ENCODE measurements around the gene CFAP299.
"Not testable (repeated sequence)": the region's sequence is repeated elsewhere in the genome, so short reads cannot be mapped to it uniquely, and the experiment has no call there.

CFAP299 gene

DNA sequence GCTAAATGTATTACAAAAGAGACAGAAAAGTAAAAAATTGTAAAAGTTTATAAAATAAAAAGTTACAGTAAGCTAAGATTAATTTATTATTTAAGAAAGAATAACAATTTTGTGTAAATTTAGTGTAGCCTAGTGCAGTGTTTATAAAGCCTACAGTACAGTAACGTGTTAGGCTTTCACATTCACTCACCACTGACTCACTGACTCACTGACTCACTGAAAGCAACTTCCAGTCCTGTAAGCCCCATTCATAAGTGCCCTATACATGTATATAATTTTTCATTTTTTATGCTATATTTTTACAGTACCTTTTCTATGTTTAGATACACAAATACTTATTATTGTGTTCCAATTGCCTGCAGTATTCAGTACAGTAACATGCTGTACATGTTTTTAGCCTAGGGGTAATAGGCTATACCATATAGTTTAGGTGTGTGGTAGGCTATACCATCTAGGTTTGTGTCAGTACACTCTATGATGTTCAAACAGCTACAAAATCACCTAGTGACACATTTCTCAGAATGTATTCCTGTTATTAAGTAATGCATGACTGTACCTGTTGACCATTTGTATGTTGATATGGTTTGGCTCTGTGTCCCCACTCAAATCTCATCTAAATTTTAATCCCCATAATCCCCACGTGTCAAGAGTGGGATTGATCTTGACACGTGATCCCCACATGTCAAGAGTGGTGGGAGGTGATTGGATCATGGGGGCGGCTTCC is 57.9 kb downstream of the CFAP299 start:
- no peak for DNase-seq

DNA sequence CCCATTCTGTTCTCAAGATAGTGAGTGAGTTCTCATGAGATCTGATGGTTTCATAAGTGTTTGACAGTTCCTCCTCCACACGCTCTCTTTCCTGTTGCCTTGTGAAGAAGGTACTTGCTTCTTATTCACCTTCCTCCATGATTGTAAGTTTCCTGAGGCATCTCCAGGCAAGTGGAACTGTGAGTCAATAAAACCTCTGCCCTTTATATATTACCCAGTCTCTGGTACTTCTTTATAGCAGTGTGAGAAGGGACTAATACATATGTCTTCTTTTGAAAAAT is 58.4 kb downstream of the CFAP299 start:
- no peak for DNase-seq

DNA sequence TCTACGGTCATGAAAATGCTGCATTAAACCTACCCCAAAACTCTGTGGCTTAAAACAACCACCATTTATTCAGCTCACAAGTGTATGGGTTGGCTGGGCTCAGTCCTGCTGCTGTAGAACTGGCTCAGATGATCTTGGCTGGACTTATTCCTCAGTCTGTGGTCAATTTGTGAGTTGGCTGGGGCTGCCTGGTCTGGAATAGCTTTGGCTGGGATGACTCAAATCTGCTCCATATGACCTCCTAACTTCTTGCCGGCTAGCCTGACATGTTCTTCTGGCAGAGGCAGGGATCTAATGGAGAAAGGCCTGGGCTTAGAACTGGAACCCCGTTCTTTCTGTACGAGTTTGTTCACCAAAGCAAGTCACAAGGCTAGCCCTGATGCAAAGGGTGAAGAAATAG is 71.7 kb downstream of the CFAP299 start:
- DNase-seq: no peak

DNA sequence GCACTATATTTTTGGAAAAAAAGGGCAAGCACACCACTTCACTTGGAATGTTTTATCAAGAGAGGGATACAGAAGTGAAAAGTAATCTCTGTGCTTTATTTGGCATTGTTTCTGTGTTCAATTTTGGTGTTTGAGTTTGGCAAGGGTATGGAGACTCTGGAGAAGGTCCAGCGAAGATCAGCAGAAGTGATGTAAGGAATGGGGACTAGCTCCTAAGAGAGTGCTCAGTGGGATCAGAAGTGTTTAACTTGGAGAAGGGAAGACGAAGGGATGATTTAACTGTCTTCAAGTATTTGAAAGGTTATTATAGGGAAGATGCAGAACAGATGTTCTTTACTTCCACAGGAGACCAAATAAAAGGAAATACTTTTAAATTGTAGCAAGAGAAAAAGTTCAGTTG is 74.3 kb downstream of the CFAP299 start:
- no peak for DNase-seq

DNA sequence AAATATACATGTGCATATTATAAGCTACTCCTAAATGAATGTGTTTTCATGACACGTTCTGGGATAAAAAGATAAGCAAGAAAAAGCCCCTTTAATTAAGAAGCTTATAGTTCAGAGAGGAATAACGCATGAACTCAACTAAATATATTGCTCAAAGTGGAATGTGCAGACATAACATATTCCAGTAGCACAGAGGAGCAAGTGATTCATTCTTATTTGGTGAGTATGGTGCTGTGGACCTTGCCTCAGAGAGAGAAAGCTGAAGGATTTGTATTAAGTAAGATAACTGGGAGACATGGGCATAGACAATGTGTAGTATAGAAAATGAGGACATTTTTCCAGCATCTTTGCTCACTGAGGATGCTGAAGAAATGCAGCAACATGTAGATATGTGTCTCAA is 76.8 kb downstream of the CFAP299 start:
- DNase-seq: no peak

DNA sequence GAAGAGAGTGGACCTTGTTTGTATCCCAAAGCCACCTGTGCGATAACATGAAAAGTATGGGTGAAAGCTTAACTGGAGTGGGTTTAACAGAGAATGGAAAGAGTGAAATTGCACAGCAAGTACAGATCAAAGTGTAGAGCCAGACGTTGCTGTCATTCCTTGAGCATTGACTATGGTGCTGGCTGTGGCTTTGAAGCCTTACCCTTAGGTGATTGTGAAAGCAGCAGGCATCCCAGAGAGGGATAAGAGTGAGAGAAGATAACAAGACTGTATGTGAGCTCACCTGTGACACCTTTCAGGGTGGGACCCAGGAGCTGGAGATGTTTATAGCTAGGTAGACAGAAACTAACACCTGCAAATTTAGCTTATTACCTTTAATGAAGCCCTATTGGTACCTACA is 77.6 kb downstream of the CFAP299 start:
- DNase-seq: no peak

DNA sequence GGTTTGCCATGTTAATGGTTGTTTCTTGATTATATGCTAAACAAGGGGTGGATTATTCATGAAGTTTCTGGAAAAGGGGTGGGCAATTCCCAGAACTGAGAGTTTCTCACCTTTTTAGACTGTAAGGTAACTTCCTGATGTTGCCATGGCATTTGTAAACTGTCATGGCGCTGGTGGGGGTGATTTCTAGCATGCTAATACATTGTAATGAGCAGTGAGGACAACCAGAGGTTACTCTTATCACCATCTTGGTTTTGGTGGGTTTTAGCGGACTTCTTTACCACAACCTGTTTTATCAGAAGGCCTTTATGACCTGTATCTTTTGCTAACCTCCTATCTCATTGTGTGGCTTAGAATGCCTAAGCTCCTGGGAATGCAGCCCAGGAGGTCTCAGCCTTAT is 81.5 kb downstream of the CFAP299 start:
- DNase-seq: no peak

DNA sequence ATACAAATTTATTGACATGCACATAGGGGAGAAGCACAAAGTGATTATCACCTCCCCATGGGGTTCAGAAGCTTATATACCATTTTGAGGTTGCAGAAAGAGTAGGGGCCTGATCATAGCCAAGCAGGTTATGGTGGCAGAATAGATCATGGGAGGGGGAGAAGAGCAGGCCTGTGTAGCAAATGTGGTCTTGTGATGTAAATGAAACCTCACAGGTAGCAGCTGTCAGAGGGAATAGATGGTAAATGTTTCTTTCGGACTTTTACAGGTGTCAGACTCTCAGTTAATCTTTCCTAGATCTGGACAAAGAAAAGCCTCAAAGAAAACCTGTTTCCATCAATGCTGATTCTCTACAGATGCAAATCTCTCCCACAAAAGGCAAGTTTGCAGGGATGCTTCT is 84.4 kb downstream of the CFAP299 start:
- DNase-seq: no peak

DNA sequence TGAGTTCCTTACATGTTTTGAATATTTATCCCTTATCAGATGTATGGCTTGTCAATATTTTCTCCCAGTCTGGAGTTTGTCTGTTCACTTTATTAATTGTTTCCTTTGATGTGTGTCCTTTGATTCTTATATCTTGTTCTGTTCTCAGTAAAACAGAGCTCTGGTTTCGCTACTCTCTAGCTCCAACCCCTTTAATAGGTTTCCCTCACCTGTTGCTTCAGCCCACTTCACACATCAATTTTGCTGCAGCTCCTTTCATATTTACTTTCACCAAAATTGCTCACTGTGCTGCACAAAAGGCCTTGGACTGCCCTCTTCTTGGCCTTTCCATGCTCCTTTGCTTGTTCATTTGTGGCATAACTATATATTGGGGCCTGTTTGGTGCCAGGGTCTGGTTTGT is 85.1 kb downstream of the CFAP299 start:
- no peak for DNase-seq

DNA sequence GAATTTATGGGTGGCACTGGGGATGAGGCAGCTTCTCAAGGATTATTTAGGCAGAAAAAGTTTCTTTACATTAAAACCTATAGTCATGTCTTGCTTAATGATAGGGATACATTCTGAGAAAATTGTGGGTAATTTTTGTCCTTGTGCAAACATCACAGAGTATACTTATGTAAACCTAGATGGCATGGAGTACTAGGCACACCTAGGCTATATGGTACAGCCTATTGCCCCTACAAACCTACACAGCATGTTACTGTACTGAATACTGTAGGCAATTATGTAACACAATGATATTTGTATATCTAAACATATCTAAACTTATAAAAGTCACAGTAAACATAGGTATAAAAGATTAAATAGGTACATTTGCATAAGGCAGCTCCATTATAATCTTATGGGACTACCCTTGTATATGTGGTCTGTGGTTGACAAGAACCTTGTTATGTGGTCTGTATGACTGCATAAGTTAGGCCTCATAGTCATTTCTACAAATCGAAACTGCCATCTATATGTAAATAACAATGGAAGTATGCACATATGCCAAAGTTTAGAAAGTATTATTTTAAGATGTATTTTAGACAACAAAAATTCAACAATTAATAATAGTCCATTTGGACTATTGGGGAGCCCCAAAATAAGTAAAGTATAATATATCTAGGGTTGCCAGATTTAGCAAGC is 87.3 kb downstream of the CFAP299 start:
- no peak for DNase-seq

DNA sequence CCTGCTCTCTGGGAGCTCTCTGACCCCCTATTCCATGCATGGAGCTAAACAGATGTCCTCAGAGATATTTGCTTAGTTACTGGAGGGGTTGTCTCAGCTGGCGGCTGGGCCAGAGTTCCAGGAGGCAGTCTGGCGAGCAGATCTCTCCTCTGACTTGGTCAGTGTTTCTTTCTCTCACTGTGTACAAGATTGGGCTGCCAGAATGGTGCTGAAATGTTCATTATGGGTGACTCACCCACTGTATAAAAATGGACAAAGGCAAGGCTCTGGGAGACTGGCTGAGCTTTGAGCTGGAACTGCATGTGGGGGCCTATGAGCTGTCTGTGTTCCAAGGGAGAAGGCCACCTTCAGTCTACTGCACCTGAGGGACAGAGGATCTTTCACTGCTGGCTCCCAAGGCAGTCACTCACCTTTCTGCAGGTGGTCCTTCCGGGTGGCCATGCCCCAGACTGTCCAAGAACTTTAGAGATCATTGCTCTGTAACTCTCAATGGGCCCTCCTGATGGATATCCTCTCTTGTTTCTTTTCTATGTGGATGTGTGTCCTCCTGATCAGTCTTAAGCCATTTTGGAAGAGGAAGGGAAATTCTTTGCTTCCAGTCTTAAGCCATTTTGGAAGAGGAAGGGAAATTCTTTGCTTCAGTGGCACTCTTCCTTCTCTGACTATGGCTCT is 88.2 kb downstream of the CFAP299 start:
- no peak for DNase-seq

DNA sequence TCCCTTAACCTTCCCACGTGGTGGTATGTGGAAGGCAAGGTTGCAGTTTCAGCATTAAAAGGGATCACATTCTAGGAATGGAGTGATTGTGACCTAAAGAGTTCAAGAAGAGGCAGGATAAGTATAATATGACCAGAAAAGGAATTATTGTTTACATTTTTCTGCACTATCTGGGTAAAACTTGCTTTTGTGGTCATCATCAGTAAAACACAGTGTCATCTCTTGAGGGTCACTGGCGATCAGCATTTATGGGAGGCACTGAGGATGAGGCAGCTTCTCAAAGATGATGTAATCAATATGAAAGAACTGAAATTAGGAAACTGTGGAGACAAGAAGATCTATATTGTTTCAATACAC is 88.7 kb downstream of the CFAP299 start:
- DNase-seq: no peak

DNA sequence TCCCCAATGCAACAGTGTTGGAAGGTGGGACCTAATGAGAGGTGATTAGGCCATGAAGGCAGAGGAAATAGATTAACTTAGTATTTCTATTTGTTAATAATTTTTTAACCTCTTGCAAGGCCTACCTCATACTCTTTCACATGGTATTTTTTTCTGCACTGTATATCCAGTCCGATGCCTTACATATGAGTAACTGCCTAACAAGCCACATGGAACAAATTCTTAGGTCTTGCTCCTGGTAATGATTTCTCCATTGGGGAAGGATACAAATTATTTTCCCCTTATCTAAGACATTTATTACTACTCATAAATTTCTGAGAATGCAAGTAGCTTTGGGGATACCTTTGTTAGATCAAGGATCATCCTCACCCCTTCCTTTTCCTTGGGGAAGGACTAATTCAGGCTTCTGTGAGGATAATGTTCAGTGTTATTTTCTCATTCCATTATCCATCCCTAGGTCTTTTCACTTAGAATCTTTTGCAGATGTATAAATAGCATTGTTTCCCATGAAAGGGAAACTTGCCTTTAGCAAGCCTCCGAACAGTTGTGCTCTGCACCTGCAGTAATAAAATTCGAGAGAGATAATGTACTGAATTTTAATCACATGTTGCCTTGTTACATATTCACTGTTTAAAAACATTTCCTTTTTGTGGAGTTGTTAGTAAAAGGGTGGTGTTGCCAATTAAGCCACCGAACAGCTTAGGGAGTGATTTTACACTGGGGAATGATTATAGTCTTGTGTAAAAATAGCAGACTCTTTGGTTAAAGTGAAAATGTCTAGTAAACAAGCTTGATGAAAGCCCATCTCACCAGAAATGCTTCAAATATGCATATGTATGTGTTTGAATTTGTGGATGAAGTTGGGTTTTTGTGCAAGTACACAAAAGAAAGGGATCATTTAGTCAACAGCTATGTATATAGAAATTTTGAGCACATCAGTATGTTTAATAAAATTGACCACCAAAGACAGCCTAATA is 89.9 kb downstream of the CFAP299 start:
- no peak for DNase-seq

DNA sequence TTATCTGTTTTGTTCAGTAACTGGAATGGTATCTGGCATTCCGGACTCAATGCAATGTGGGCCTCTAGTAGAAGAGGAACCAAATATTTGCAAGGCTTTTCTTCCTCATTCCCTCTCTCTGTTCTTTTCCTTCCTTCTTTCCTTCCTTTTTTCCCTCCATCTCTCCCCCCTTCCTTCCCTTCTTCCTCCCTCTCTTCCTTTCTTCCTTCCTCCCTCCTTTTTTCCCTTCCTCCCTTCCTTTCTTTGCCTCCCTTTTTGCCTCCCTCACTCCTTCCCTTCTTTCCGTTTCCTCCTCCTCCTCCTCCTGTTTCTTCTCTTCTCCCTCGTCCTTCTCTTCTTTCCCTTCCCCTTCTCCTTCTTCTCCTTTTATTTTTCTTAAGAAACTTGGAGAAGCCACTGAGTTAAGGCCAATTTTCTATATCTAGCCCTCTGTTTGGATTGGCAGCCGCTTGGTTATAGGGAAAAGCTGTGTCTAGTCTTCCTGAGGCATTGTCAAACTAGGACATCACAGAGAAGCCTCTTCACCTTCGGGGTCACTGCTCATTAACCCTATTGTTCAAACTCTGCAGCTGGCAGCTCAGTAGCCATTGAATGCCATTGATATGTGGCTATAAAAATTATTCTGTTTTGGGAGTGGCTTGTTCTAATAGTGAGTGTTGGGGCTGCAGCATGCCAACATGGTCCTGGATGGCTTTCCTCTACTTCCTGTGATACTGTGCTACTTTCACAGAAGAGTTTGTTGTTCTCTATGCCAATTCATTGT is 95.9 kb downstream of the CFAP299 start:
- DNase-seq: no peak

DNA sequence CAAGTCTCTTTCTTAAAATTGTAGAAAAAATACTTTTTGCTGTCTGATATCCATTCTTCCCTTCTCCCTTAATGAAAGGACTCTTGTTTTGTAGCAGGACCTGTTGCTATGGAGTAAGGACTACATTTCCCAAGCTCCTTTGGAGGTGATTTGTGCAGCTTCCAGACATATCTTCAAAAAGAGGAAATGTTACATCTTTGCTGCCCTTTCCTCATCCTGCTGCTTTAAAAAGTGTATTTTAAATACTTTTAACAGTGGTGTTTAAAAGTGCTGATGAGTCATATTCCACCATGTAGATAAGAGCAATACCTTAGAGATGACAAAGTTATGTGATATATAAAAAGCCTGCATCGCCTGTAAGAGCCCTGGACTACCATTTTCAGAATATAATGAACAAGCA is 98.7 kb downstream of the CFAP299 start:
- no peak for DNase-seq

DNA sequence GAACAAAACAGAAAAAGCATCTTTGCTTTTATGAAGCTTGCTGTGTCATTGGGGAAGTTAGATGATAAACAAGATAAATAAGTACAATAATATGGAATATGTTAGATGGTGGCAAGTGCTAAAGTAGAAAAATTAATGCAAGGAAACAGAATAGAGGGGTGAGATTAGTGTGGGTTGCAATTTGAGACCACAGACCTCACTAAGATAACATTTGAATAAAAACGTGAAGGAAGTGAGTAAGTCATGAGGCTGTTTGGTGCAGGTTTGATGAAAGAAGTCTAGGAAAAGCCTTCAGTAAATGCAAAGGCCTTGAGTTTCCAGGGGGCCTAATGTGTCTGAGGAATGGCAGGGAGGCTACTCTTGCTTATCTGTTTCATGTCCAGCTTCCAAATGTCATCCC is 102.5 kb downstream of the CFAP299 start:
- no peak for DNase-seq

DNA sequence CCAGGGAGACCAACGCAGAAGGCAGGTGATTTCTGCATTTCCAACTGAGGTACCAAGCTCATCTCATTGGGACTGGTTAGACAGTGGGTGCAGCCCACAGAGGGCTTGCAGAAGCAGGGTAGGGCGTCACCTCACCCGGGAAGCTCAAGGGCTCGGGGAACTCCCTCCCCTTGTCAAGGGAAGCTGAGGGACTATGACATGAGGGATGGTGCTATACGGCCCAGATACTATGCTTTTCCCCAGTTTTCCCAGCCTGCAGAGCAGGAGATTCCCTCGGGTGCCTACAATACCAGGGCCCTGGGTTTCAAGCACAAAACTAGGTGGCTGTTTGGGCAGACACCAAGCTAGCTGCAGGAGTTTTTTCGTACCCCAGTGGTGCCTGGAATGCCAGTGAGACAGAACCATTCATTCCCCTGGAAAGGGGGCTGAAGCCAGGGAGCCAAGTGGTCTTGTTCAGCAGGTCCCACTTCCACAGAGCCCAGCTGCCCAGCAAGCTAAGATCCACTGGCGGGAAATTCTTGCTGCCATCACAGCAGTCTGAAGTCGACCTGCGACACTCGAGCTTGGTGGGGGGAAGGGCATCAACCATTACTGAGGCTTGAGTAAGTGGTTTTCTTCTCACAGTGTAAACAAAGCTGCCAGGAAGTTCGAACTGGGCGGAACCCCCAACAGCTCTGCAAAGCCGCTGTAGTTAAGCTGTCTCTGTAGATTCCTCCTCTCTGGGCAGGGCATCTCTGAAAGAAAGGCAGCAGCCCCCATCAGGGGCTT is 103.9 kb downstream of the CFAP299 start:
- not testable (repeated sequence) for DNase-seq

DNA sequence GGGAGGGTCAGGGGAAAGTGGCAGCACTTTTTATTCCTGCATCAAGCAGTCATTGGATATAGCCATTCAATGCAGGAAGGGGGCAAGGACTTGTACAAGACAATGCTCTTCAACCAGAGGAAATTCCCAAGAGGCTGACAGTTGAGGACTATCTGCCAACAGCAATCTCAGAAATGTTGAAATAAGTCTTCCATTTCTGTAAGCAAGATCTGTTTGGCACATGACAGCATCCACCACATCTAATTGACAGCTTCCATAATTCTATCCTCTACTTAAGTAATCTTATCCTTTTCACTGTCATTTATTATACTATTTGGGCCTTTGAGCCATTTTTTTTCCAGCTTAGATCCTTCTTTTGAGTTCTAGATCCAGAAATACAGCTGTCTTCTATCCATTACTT is 110.7 kb downstream of the CFAP299 start:
- DNase-seq: no peak

DNA sequence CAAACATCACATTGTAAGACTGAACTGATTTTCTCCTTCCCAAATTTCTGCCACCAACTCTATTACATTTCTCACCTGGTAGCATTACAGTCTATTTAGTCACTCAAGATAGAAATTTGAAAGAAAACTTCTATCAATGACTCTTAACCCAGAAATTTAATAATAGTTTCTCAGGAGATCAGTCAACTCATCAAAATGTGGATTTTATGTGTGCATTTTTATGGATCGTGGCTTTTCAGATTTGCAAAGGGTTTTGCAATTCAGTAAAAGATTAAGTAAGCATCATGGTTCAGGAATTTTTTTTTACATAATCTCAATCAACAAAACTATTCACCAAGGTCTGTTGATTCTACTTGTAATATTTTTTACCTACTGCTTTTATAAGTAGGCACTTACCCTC is 111.1 kb downstream of the CFAP299 start:
- no peak for DNase-seq

DNA sequence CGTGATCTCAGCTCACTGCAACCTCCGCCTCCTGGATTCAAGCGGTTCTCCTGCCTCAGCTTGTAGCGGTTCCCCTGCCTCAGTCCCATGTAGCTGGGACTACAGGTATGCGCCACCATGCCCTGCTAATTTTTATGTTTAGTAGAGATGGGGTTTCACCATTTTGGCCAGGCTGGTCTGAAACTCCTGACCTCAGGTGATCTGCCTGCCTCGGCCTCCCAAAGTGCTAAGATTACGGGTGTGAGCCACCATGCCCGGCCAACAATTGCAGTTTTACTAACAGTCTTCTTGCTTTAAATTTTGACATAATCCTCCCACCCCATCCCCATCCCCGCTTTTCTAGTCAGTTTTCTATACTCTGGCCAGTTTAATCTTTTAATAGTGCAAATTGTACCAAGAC is 112.0 kb downstream of the CFAP299 start:
- DNase-seq: no peak

DNA sequence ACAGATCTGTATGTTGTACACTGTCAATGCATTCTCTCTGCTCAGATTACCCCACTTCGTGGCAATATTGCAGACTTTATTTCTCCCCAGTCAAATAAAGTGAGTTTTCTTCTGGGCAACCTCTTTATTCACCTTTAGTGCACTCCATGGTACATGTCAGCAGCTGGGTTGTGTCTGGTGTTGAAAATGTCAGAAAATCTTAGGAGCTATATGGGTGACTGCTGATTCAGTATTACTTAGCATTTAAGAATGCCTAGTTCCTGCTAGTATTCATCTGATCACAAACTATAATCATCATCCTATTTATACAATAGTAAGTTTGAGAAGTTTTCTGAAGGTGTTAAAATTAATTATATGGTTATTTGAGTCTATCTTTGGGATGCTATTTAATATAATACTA is 112.5 kb downstream of the CFAP299 start:
- DNase-seq: no peak

DNA sequence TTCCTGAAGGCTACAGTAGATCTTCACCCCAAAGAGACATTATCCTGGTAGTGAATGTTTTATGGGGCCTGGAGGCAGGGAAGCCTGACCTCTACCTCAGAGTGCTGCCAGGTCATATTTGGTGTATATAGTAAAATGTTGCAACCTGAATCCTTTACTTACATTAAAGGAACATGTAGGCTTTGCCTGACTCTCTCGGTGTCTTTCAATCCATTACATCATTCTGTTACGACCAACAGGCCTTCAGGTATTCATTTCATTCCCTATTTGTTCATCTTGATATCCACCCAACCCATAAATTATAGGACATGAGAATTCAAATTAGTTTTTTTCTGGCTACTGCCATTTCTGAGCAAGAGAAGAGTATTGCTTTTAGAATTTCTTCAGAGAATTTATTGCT is 116.5 kb downstream of the CFAP299 start:
- no peak for DNase-seq

All from activated naive CD4-positive, alpha-beta T cell treated with anti-CD3 and anti-CD28 coated beads, Interleukin-2, amount 50 U/mL, for 16 hours (primary cell).